ENCODE results near the gene RNF157.

GRCh38 chr17:76138896-76139752 lies 101.2 kb downstream of the RNF157 start:
- TF ChIP-seq, protein P1, sequence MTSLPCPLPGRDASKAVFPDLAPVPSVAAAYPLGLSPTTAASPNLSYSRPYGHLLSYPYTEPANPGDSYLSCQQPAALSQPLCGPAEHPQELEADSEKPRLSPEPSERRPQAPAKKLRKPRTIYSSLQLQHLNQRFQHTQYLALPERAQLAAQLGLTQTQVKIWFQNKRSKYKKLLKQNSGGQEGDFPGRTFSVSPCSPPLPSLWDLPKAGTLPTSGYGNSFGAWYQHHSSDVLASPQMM (CRISPR knock-in tag; IDR thresholded peaks at IDR 0.05): no peak
- TF ChIP-seq, protein P2, sequence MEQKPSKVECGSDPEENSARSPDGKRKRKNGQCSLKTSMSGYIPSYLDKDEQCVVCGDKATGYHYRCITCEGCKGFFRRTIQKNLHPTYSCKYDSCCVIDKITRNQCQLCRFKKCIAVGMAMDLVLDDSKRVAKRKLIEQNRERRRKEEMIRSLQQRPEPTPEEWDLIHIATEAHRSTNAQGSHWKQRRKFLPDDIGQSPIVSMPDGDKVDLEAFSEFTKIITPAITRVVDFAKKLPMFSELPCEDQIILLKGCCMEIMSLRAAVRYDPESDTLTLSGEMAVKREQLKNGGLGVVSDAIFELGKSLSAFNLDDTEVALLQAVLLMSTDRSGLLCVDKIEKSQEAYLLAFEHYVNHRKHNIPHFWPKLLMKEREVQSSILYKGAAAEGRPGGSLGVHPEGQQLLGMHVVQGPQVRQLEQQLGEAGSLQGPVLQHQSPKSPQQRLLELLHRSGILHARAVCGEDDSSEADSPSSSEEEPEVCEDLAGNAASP (IDR thresholded peaks at IDR 0.05): no peak
- no peak for TF ChIP-seq BHLHE40 (IDR thresholded peaks at IDR 0.05; ENCODE audit: low read length)
- TF ChIP-seq SRSF1 (IDR thresholded peaks at IDR 0.05; ENCODE audit: low read depth, low read length): no peak
- TF ChIP-seq RBBP5 (IDR thresholded peaks at IDR 0.05; ENCODE audit: borderline replicate concordance, insufficient read depth, low read length, poor library complexity, severe bottlenecking): no peak
- TF ChIP-seq GATA2 (CRISPR knock-in tag; IDR thresholded peaks at IDR 0.05): no peak
- no peak for TF ChIP-seq ZFP36 (IDR thresholded peaks at IDR 0.05; ENCODE audit: low read depth, low read length, partially characterized antibody)
